Endothelial cell of umbilical vein (primary cell): ENCODE measurements around the gene APBB2. TPM values are rescaled to one million over a fixed set of nuclear protein-coding genes. Genes with fewer than 3 reads are reported as not detected.

Source experiments
- BruUV-seq: library from RNA; stranded (reverse); fragments of 400-500 nt; replicated peaks from 2 replicates; lab custom pipeline; 2021; lab: Mats Ljungman, UMichigan
- CTCF ChIA-PET: fragments of 300-600, 350-600 bp; sonication (Branson Sonifier 250); formaldehyde crosslinking; loops from one replicate; lab custom pipeline; 2021; ENCODE audit warnings: antibody characterized with exemption, inconsistent platforms; lab: Charles Lee
- POLR2A ChIA-PET: fragments of 300-600, 350-600 bp; sonication (Branson Sonifier 250); formaldehyde crosslinking; loops from one replicate; lab custom pipeline; 2021; ENCODE audit warnings: antibody characterized with exemption, inconsistent platforms; lab: Charles Lee
- DNase-seq: peaks from one replicate; pipeline ENCODE4 v3.0.0-alpha.2; 2011; ENCODE audit warnings: low read depth, low spot score
- FAIRE-seq: peaks from 2 replicates; lab custom pipeline; 2011; peaks lifted over from hg19 to GRCh38; lab: Jason Lieb, UNC
- H2AFZ ChIP-seq: 2 replicates; pipeline ENCODE4 v1.6.0; 2012; ENCODE audit warnings: low read depth, low read length, control low read depth, inconsistent platforms
- H3K27ac ChIP-seq: 2 replicates; pipeline ENCODE4 v1.5.1; 2011; ENCODE audit warnings: low read depth, mild to moderate bottlenecking, control low read depth, low read length, moderate library complexity; ENCODE audit not compliant: insufficient read depth
- H3K27me3 ChIP-seq, 2 experiments: 2 replicates each; pipeline versions ENCODE4 v1.6.0 to v1.6.1; 2011; ENCODE audit warnings: low read length in 2 of 2, mixed read lengths in 1 of 2; ENCODE audit not compliant: control insufficient read depth in 2 of 2, insufficient read depth in 2 of 2
- H3K36me3 ChIP-seq, 2 experiments: 2 replicates in 1 of 2; 3 replicates in 1 of 2; pipeline ENCODE4 v1.5.1; 2011; ENCODE audit warnings: low read length in 2 of 2, mild to moderate bottlenecking in 1 of 2, moderate library complexity in 1 of 2; ENCODE audit not compliant: control insufficient read depth in 2 of 2, insufficient read depth in 2 of 2; ENCODE audit errors: extremely low read depth in 1 of 2
- H3K4me1 ChIP-seq: 3 replicates; pipeline ENCODE4 v1.5.1; 2011; ENCODE audit warnings: mild to moderate bottlenecking, low read length; ENCODE audit not compliant: control insufficient read depth, insufficient read depth; ENCODE audit errors: extremely low read depth
- H3K4me2 ChIP-seq: 2 replicates; pipeline ENCODE4 v1.6.1; 2011; ENCODE audit warnings: low read length, control low read depth, mixed read lengths; ENCODE audit not compliant: insufficient read depth
- H3K4me3 ChIP-seq, 3 experiments: fragments of 200-600 bp in 1 of 3; sonication (generic), shearing (Covaris generic) in 1 of 3; replicated peaks in 1 of 3; 2 replicates each; pipeline ENCODE4 v1.5.1; 2011 to 2016; ENCODE audit warnings: control low read depth in 3 of 3, low read length in 3 of 3, mild to moderate bottlenecking in 2 of 3, inconsistent platforms in 1 of 3, low read depth in 1 of 3, moderate library complexity in 1 of 3; ENCODE audit not compliant: insufficient read depth in 1 of 3
- H3K79me2 ChIP-seq: 2 replicates; pipeline ENCODE4 v1.6.0; 2012; ENCODE audit warnings: low read length, inconsistent platforms; ENCODE audit not compliant: control insufficient read depth, insufficient read depth
- H3K9ac ChIP-seq: replicated peaks from 2 replicates; pipeline ENCODE3; 2011; ENCODE audit warnings: low read length, control low read depth; ENCODE audit not compliant: insufficient read depth; ENCODE audit errors: extremely low read depth
- H3K9me1 ChIP-seq: replicated peaks from 3 replicates; pipeline ENCODE4 v1.6.0; 2011; ENCODE audit warnings: mild to moderate bottlenecking, low read length; ENCODE audit not compliant: control insufficient read depth, insufficient read depth; ENCODE audit errors: extremely low read depth
- H3K9me3 ChIP-seq: replicated peaks from 2 replicates; pipeline ENCODE4 v1.5.1; 2012; ENCODE audit warnings: low read length, inconsistent platforms; ENCODE audit not compliant: control insufficient read depth, insufficient read depth
- H4K20me1 ChIP-seq: replicated peaks from 2 replicates; pipeline ENCODE3; 2011; ENCODE audit warnings: mild to moderate bottlenecking, low read length; ENCODE audit not compliant: control insufficient read depth, insufficient read depth; ENCODE audit errors: extremely low read depth
- CTCF ChIP-seq, 2 donors: IDR thresholded peaks; 1 replicate in 1 of 2; 2 replicates in 1 of 2; pipeline ENCODE4 v1.5.1; 2011; ENCODE audit warnings: low read length in 2 of 2, mild to moderate bottlenecking in 2 of 2, moderate library complexity in 2 of 2, control low read depth in 1 of 2, inconsistent platforms in 1 of 2, low read depth in 1 of 2; ENCODE audit not compliant: insufficient read depth in 1 of 2; ENCODE audit errors: extremely low read depth in 1 of 2
- EZH2 ChIP-seq: IDR thresholded peaks from 2 replicates; pipeline ENCODE4 v1.6.1; 2012; ENCODE audit warnings: borderline replicate concordance, low read depth, mild to moderate bottlenecking, moderate library complexity, low read length, inconsistent platforms; ENCODE audit not compliant: severe bottlenecking
- FOS ChIP-seq: IDR thresholded peaks from 2 replicates; pipeline ENCODE4 v1.6.1; 2011; ENCODE audit warnings: mild to moderate bottlenecking, low read length, moderate library complexity, borderline replicate concordance; ENCODE audit not compliant: insufficient read depth
- GATA2 ChIP-seq: IDR thresholded peaks from 2 replicates; pipeline ENCODE4 v1.7.0; 2011; ENCODE audit warnings: low read depth, mild to moderate bottlenecking, moderate library complexity, mixed read lengths, low read length; ENCODE audit not compliant: insufficient read length, insufficient read depth
- JUN ChIP-seq: IDR thresholded peaks from 2 replicates; pipeline ENCODE4 v1.6.1; 2011; ENCODE audit warnings: borderline replicate concordance, low read depth; ENCODE audit not compliant: insufficient read length, insufficient read depth
- MYC ChIP-seq: IDR thresholded peaks from one replicate; pipeline ENCODE4 v1.6.1; 2011; ENCODE audit warnings: mild to moderate bottlenecking, low read depth, low read length
- POLR2A ChIP-seq: IDR thresholded peaks from 2 replicates; pipeline ENCODE4 v1.6.1; 2012; ENCODE audit warnings: low read depth, mild to moderate bottlenecking, control low read depth, low read length
- POLR2AphosphoS5 ChIP-seq: IDR thresholded peaks from 2 replicates; pipeline ENCODE4 v1.6.1; 2012; ENCODE audit warnings: low read depth, mild to moderate bottlenecking, control low read depth, low read length, moderate library complexity; ENCODE audit not compliant: insufficient read depth
- dilution Hi-C: fragments of 300-500 bp; cut with MboI; formaldehyde crosslinking; loops from one replicate; pipeline ENCODE4 v1.15.0; 2019; ENCODE audit warnings: low sequenced_read_pairs; ENCODE audit not compliant: extremely low pct_ligation_motif_present
- intact Hi-C: fragments of 100-400 bp; cut with micrococcal nuclease; formaldehyde crosslinking; loops from one replicate; pipeline ENCODE4 v1.10.0; 2022
- polyA plus RNA-seq, 4 experiments: library from polyadenylated mRNA; depleted of rRNA in 3 of 4; stranded (reverse) in 3 of 4; unstranded in 1 of 4; fragments of >200 nt; gene quantifications; 2 replicates each; pipeline versions ENCODE4 v1.2.1 to v1.2.3, GENCODE V29; 2011 to 2012; ENCODE audit warnings: missing spikeins in 1 of 4
- total RNA-seq: library from RNA; stranded (reverse); gene quantifications from 2 replicates; pipeline ENCODE4 v1.2.3, GENCODE V29; 2021
- TF ChIP-seq, protein P1 (sequence below): IDR thresholded peaks from 2 replicates; pipeline ENCODE4 v1.6.1; 2011; ENCODE audit not compliant: insufficient read depth, insufficient read length

APBB2 gene
- total and polyA plus RNA-seq, 2 donors (not counting 3 experiments of a cell fraction or from before 2014, with no cell fraction given) = 79.8 to 124 TPM

- no peak for FAIRE-seq
- intact Hi-C loops = no loop called here
- TF ChIP-seq, protein P1, sequence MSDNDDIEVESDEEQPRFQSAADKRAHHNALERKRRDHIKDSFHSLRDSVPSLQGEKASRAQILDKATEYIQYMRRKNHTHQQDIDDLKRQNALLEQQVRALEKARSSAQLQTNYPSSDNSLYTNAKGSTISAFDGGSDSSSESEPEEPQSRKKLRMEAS = no peak
- TF ChIP-seq JUN (no peak), CTCF (IDR thresholded peaks at IDR 0.05; ENCODE audit: extremely low read depth in 1 of 2, insufficient read depth in 1 of 2, low read depth in 1 of 2, low read length in 2 of 2) (no peak), FOS (no peak)
- BruUV-seq = no TSS peak
- Histone ChIP-seq H3K9me3 (no peaks in the 10 kb centered on the region), H3K79me2 (no peaks in the 10 kb centered on the region), H3K9ac (no peak overlapping the region), H3K9me1 (no peaks in the 10 kb centered on the region), H3K4me2 (no peak overlapping the region), H3K36me3 (no peaks in the 10 kb centered on the region), H2AFZ (no peak overlapping the region), H3K27ac (no peak overlapping the region), H3K27me3 (peaks cover 7 to 11% of the 10 kb centered on the region in 2 experiments), H4K20me1 (no peaks in the 10 kb centered on the region), H3K4me3 (no peak overlapping the region), H3K4me1 (no peaks in the 10 kb centered on the region)
- dilution Hi-C loops = no loop called here
- POLR2A ChIA-PET = no interaction called here
- CTCF ChIA-PET = no interaction called here
- DNase-seq = no peak
Measured at GRCh38 chr4:40789771-40790170, 424.6 kb downstream of the APBB2 start.

- no TSS peak for BruUV-seq
- no peaks in the 10 kb centered on the region for H3K9me1 ChIP-seq
- no peak for DNase-seq
- TF ChIP-seq CTCF (IDR thresholded peaks at IDR 0.05; ENCODE audit: extremely low read depth in 1 of 2, insufficient read depth in 1 of 2, low read depth in 1 of 2, low read length in 2 of 2) (no peak), JUN (no peak), GATA2 (no peak), EZH2 (no peak), MYC (no peak), FOS (no peak), POLR2A (no peak), POLR2AphosphoS5 (no peak)
- TF ChIP-seq, protein P1 = no peak
- no peaks in the 10 kb centered on the region for H3K4me1 ChIP-seq
- H2AFZ ChIP-seq = no peak overlapping the region
- intact Hi-C loops (no loop called here), dilution Hi-C loops (no loop called here)
- H3K36me3 ChIP-seq = no peaks in the 10 kb centered on the region
- ChIA-PET POLR2A (no interaction called here), CTCF (no interaction called here)
- no peak overlapping the region for H3K4me2 ChIP-seq
- no peaks in the 10 kb centered on the region for H4K20me1 ChIP-seq
- no peak overlapping the region for H3K9ac ChIP-seq
- no peak overlapping the region for H3K4me3 ChIP-seq
- peaks cover 11 to 13% of the 10 kb centered on the region in 2 experiments for H3K27me3 ChIP-seq
- no peak overlapping the region for H3K27ac ChIP-seq
- H3K9me3 ChIP-seq = no peaks in the 10 kb centered on the region
- FAIRE-seq = no peak
- H3K79me2 ChIP-seq = no peaks in the 10 kb centered on the region
Measured at GRCh38 chr4:40789031-40789430, 425.3 kb downstream of the APBB2 start.
